ENCODE measurements around the gene SLC10A2. TPM values are rescaled to one million over a fixed set of nuclear protein-coding genes. Genes with fewer than 3 reads are reported as not detected.

The SLC10A2 gene
- total RNA-seq, 1 donor from 2014 or later, result not detected

- no peaks in the 10 kb centered on the region for H3K4me1 Mint-ChIP-seq (ENCODE audit: unreplicated experiment)
- peaks cover 3% of the 10 kb centered on the region for H3K36me3 Mint-ChIP-seq (ENCODE audit: low read depth, unreplicated experiment)
- TF ChIP-seq, protein P1, sequence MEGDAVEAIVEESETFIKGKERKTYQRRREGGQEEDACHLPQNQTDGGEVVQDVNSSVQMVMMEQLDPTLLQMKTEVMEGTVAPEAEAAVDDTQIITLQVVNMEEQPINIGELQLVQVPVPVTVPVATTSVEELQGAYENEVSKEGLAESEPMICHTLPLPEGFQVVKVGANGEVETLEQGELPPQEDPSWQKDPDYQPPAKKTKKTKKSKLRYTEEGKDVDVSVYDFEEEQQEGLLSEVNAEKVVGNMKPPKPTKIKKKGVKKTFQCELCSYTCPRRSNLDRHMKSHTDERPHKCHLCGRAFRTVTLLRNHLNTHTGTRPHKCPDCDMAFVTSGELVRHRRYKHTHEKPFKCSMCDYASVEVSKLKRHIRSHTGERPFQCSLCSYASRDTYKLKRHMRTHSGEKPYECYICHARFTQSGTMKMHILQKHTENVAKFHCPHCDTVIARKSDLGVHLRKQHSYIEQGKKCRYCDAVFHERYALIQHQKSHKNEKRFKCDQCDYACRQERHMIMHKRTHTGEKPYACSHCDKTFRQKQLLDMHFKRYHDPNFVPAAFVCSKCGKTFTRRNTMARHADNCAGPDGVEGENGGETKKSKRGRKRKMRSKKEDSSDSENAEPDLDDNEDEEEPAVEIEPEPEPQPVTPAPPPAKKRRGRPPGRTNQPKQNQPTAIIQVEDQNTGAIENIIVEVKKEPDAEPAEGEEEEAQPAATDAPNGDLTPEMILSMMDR (IDR thresholded peaks at IDR 0.05; ENCODE audit: unreplicated experiment), result no peak
Measured at GRCh38 chr13:103056008-103056407, 10.2 kb downstream of the SLC10A2 start.

GRCh38 chr13:103055166-103055565 lies 11.1 kb downstream of the SLC10A2 start:
- peaks cover 5% of the 10 kb centered on the region for H3K27me3 Mint-ChIP-seq (ENCODE audit: unreplicated experiment)
- H3K27ac Mint-ChIP-seq (ENCODE audit: unreplicated experiment), result no peak overlapping the region
- H3K9me3 Mint-ChIP-seq (ENCODE audit: unreplicated experiment), result peaks cover 19% of the 10 kb centered on the region
- no peak for DNase-seq (ENCODE audit: low spot score)
- TF ChIP-seq, protein P1 (IDR thresholded peaks at IDR 0.05; ENCODE audit: unreplicated experiment), result no peak
- no peaks in the 10 kb centered on the region for H3K4me1 Mint-ChIP-seq (ENCODE audit: unreplicated experiment)
- peaks cover 3% of the 10 kb centered on the region for H3K36me3 Mint-ChIP-seq (ENCODE audit: low read depth, unreplicated experiment)
- H3K4me3 Mint-ChIP-seq (ENCODE audit: unreplicated experiment), result no peak overlapping the region

More at GRCh38 chr13:103056008-103056407, 10.2 kb downstream of the SLC10A2 start:
- Mint-ChIP-seq H3K27me3 (ENCODE audit: unreplicated experiment) (peaks cover 5% of the 10 kb centered on the region), H3K4me3 (ENCODE audit: unreplicated experiment) (no peak overlapping the region), H3K27ac (ENCODE audit: unreplicated experiment) (no peak overlapping the region), H3K9me3 (ENCODE audit: unreplicated experiment) (peaks cover 19% of the 10 kb centered on the region)
- no peak for DNase-seq (ENCODE audit: low spot score)

DNA sequence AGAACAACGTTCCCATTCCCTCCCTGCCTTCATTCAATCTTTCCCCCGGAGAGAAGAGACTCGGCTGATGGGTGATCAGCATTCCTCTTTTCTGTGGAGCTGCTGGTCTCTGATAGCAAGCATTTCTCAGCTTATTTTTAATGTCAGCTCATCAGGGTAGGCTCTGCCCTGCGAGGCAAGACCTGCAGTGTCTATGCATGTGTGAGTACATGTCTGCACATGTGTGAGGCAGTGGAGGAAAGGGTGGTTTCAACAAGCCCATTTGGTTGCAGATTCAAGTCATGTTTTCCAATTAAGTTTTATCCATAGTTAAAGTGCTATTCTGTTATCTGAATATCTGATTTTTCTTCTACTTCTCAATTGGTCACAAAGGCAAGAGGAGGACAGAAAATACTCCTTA lies 19.5 kb downstream of the SLC10A2 start:
- Mint-ChIP-seq H3K4me3 (ENCODE audit: unreplicated experiment) (no peak overlapping the region), H3K36me3 (ENCODE audit: low read depth, unreplicated experiment) (no peaks in the 10 kb centered on the region), H3K27ac (ENCODE audit: unreplicated experiment) (no peak overlapping the region), H3K27me3 (ENCODE audit: unreplicated experiment) (no peaks in the 10 kb centered on the region), H3K9me3 (ENCODE audit: unreplicated experiment) (no peaks in the 10 kb centered on the region), H3K4me1 (ENCODE audit: unreplicated experiment) (no peaks in the 10 kb centered on the region)
- TF ChIP-seq, protein P1 (IDR thresholded peaks at IDR 0.05; ENCODE audit: unreplicated experiment), result no peak
- DNase-seq (ENCODE audit: low spot score), result no peak

- TF ChIP-seq, protein P1 (IDR thresholded peaks at IDR 0.05; ENCODE audit: unreplicated experiment), result no peak
- H3K27ac Mint-ChIP-seq (ENCODE audit: unreplicated experiment), result no peak overlapping the region
- no peaks in the 10 kb centered on the region for H3K4me1 Mint-ChIP-seq (ENCODE audit: unreplicated experiment)
- H3K27me3 Mint-ChIP-seq (ENCODE audit: unreplicated experiment), result no peaks in the 10 kb centered on the region
- DNase-seq (ENCODE audit: low spot score), result no peak
- no peaks in the 10 kb centered on the region for H3K9me3 Mint-ChIP-seq (ENCODE audit: unreplicated experiment)
- H3K36me3 Mint-ChIP-seq (ENCODE audit: low read depth, unreplicated experiment), result no peaks in the 10 kb centered on the region
- H3K4me3 Mint-ChIP-seq (ENCODE audit: unreplicated experiment), result no peak overlapping the region
Measured at GRCh38 chr13:103044056-103044455, 22.2 kb downstream of the SLC10A2 start.

DNA sequence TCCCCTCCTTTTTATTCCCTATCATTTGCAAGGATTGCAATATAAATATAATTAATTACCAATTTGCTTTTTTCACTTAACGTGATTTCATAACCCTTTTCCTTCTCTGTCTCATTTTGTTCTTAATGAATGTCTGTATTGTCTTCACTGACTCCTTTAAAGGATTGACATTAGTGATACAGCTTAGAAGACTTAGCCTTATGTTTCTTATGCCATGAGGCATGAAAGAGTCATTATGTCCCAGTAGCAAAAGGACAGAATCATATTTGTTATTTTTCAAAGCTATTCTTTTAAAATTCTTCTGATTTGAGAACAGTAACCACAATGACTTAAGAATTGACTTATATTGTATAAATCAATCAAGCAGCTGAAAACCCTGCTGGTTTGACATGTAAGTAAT lies 26.2 kb downstream of the SLC10A2 start:
- Mint-ChIP-seq H3K4me3 (ENCODE audit: unreplicated experiment) (no peak overlapping the region), H3K4me1 (ENCODE audit: unreplicated experiment) (no peaks in the 10 kb centered on the region), H3K36me3 (ENCODE audit: low read depth, unreplicated experiment) (no peaks in the 10 kb centered on the region), H3K27ac (ENCODE audit: unreplicated experiment) (no peak overlapping the region), H3K27me3 (ENCODE audit: unreplicated experiment) (no peaks in the 10 kb centered on the region), H3K9me3 (ENCODE audit: unreplicated experiment) (no peaks in the 10 kb centered on the region)
- no peak for DNase-seq (ENCODE audit: low spot score)
- TF ChIP-seq, protein P1 (IDR thresholded peaks at IDR 0.05; ENCODE audit: unreplicated experiment), result no peak

All from endothelial cell (in vitro differentiated cells).